Endothelial cell of umbilical vein (primary cell): Measurements from ENCODE around the gene ASMTL. TPM values are rescaled to one million over a fixed set of nuclear protein-coding genes. Genes with fewer than 3 reads are reported as not detected.

ENCODE experiments used
- BruUV-seq: library from RNA; stranded (reverse); fragments of 400-500 nt; replicated peaks from 2 replicates; lab custom pipeline; 2021; lab: Mats Ljungman, UMichigan
- CTCF ChIA-PET: fragments of 300-600, 350-600 bp; sonication (Branson Sonifier 250); formaldehyde crosslinking; loops from one replicate; lab custom pipeline; 2021; ENCODE audit warnings: antibody characterized with exemption, inconsistent platforms; lab: Charles Lee
- POLR2A ChIA-PET: fragments of 300-600, 350-600 bp; sonication (Branson Sonifier 250); formaldehyde crosslinking; loops from one replicate; lab custom pipeline; 2021; ENCODE audit warnings: antibody characterized with exemption, inconsistent platforms; lab: Charles Lee
- DNase-seq: peaks from one replicate; pipeline ENCODE4 v3.0.0-alpha.2; 2011; ENCODE audit warnings: low read depth, low spot score
- FAIRE-seq: peaks from 2 replicates; lab custom pipeline; 2011; peaks lifted over from hg19 to GRCh38; lab: Jason Lieb, UNC
- H2AFZ ChIP-seq: 2 replicates; pipeline ENCODE4 v1.6.0; 2012; ENCODE audit warnings: low read depth, low read length, control low read depth, inconsistent platforms
- H3K27ac ChIP-seq: 2 replicates; pipeline ENCODE4 v1.5.1; 2011; ENCODE audit warnings: low read depth, mild to moderate bottlenecking, control low read depth, low read length, moderate library complexity; ENCODE audit not compliant: insufficient read depth
- H3K27me3 ChIP-seq, 2 experiments: 2 replicates each; pipeline versions ENCODE4 v1.6.0 to v1.6.1; 2011; ENCODE audit warnings: low read length in 2 of 2, mixed read lengths in 1 of 2; ENCODE audit not compliant: control insufficient read depth in 2 of 2, insufficient read depth in 2 of 2
- H3K36me3 ChIP-seq, 2 experiments: 2 replicates in 1 of 2; 3 replicates in 1 of 2; pipeline ENCODE4 v1.5.1; 2011; ENCODE audit warnings: low read length in 2 of 2, mild to moderate bottlenecking in 1 of 2, moderate library complexity in 1 of 2; ENCODE audit not compliant: control insufficient read depth in 2 of 2, insufficient read depth in 2 of 2; ENCODE audit errors: extremely low read depth in 1 of 2
- H3K4me1 ChIP-seq: 3 replicates; pipeline ENCODE4 v1.5.1; 2011; ENCODE audit warnings: mild to moderate bottlenecking, low read length; ENCODE audit not compliant: control insufficient read depth, insufficient read depth; ENCODE audit errors: extremely low read depth
- H3K4me2 ChIP-seq: 2 replicates; pipeline ENCODE4 v1.6.1; 2011; ENCODE audit warnings: low read length, control low read depth, mixed read lengths; ENCODE audit not compliant: insufficient read depth
- H3K4me3 ChIP-seq, 3 experiments: fragments of 200-600 bp in 1 of 3; sonication (generic), shearing (Covaris generic) in 1 of 3; replicated peaks in 1 of 3; 2 replicates each; pipeline ENCODE4 v1.5.1; 2011 to 2016; ENCODE audit warnings: control low read depth in 3 of 3, low read length in 3 of 3, mild to moderate bottlenecking in 2 of 3, inconsistent platforms in 1 of 3, low read depth in 1 of 3, moderate library complexity in 1 of 3; ENCODE audit not compliant: insufficient read depth in 1 of 3
- H3K79me2 ChIP-seq: 2 replicates; pipeline ENCODE4 v1.6.0; 2012; ENCODE audit warnings: low read length, inconsistent platforms; ENCODE audit not compliant: control insufficient read depth, insufficient read depth
- H3K9ac ChIP-seq: replicated peaks from 2 replicates; pipeline ENCODE3; 2011; ENCODE audit warnings: low read length, control low read depth; ENCODE audit not compliant: insufficient read depth; ENCODE audit errors: extremely low read depth
- H3K9me1 ChIP-seq: replicated peaks from 3 replicates; pipeline ENCODE4 v1.6.0; 2011; ENCODE audit warnings: mild to moderate bottlenecking, low read length; ENCODE audit not compliant: control insufficient read depth, insufficient read depth; ENCODE audit errors: extremely low read depth
- H3K9me3 ChIP-seq: replicated peaks from 2 replicates; pipeline ENCODE4 v1.5.1; 2012; ENCODE audit warnings: low read length, inconsistent platforms; ENCODE audit not compliant: control insufficient read depth, insufficient read depth
- H4K20me1 ChIP-seq: replicated peaks from 2 replicates; pipeline ENCODE3; 2011; ENCODE audit warnings: mild to moderate bottlenecking, low read length; ENCODE audit not compliant: control insufficient read depth, insufficient read depth; ENCODE audit errors: extremely low read depth
- EZH2 ChIP-seq: IDR thresholded peaks from 2 replicates; pipeline ENCODE4 v1.6.1; 2012; ENCODE audit warnings: borderline replicate concordance, low read depth, mild to moderate bottlenecking, moderate library complexity, low read length, inconsistent platforms; ENCODE audit not compliant: severe bottlenecking
- FOS ChIP-seq: IDR thresholded peaks from 2 replicates; pipeline ENCODE4 v1.6.1; 2011; ENCODE audit warnings: mild to moderate bottlenecking, low read length, moderate library complexity, borderline replicate concordance; ENCODE audit not compliant: insufficient read depth
- GATA2 ChIP-seq: IDR thresholded peaks from 2 replicates; pipeline ENCODE4 v1.7.0; 2011; ENCODE audit warnings: low read depth, mild to moderate bottlenecking, moderate library complexity, mixed read lengths, low read length; ENCODE audit not compliant: insufficient read length, insufficient read depth
- JUN ChIP-seq: IDR thresholded peaks from 2 replicates; pipeline ENCODE4 v1.6.1; 2011; ENCODE audit warnings: borderline replicate concordance, low read depth; ENCODE audit not compliant: insufficient read length, insufficient read depth
- MYC ChIP-seq: IDR thresholded peaks from one replicate; pipeline ENCODE4 v1.6.1; 2011; ENCODE audit warnings: mild to moderate bottlenecking, low read depth, low read length
- POLR2A ChIP-seq: IDR thresholded peaks from 2 replicates; pipeline ENCODE4 v1.6.1; 2012; ENCODE audit warnings: low read depth, mild to moderate bottlenecking, control low read depth, low read length
- POLR2AphosphoS5 ChIP-seq: IDR thresholded peaks from 2 replicates; pipeline ENCODE4 v1.6.1; 2012; ENCODE audit warnings: low read depth, mild to moderate bottlenecking, control low read depth, low read length, moderate library complexity; ENCODE audit not compliant: insufficient read depth
- dilution Hi-C: fragments of 300-500 bp; cut with MboI; formaldehyde crosslinking; loops from one replicate; pipeline ENCODE4 v1.15.0; 2019; ENCODE audit warnings: low sequenced_read_pairs; ENCODE audit not compliant: extremely low pct_ligation_motif_present
- intact Hi-C: fragments of 100-400 bp; cut with micrococcal nuclease; formaldehyde crosslinking; loops from one replicate; pipeline ENCODE4 v1.10.0; 2022
- polyA plus RNA-seq, 4 experiments: library from polyadenylated mRNA; depleted of rRNA in 3 of 4; stranded (reverse) in 3 of 4; unstranded in 1 of 4; fragments of >200 nt; gene quantifications; 2 replicates each; pipeline versions ENCODE4 v1.2.1 to v1.2.3, GENCODE V29; 2011 to 2012; ENCODE audit warnings: missing spikeins in 1 of 4
- total RNA-seq: library from RNA; stranded (reverse); gene quantifications from 2 replicates; pipeline ENCODE4 v1.2.3, GENCODE V29; 2021
- TF ChIP-seq, protein P1 (sequence below): IDR thresholded peaks from 2 replicates; pipeline ENCODE4 v1.6.1; 2011; ENCODE audit not compliant: insufficient read depth, insufficient read length
- TF ChIP-seq, protein P2 (sequence below), 2 donors: IDR thresholded peaks; 1 replicate in 1 of 2; 2 replicates in 1 of 2; pipeline ENCODE4 v1.5.1; 2011; ENCODE audit warnings: low read length in 2 of 2, mild to moderate bottlenecking in 2 of 2, moderate library complexity in 2 of 2, control low read depth in 1 of 2, inconsistent platforms in 1 of 2, low read depth in 1 of 2; ENCODE audit not compliant: insufficient read depth in 1 of 2; ENCODE audit errors: extremely low read depth in 1 of 2

ASMTL gene
- total and polyA plus RNA-seq, 2 donors (not counting 3 experiments of a cell fraction or from before 2014, with no cell fraction given) = 27.1 to 29.9 TPM

DNA sequence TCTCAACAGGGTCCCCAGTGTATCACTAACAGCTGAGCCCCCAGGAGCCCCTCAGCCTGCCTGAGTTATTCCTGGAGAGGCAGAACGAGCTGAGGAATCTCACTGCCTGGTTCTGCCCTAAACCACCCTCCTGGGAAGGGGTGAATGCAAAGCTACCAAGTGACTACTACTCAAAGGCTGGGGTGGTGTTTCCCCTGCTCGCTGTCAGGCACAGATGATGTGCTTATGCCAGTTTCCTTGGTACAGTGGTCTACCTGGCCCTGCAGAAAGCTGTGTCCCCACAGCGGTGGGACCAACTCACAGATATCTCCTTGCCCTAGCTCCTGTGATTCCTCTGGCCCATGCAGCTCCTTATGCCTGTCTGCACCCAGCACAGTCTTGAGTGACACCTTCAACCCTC, 35.4 kb upstream of the ASMTL start:
- no peaks in the 10 kb centered on the region for H4K20me1 ChIP-seq
- no peak overlapping the region for H3K4me2 ChIP-seq
- no peaks in the 10 kb centered on the region for H3K9me1 ChIP-seq
- no TSS peak for BruUV-seq
- DNase-seq (no peak), FAIRE-seq (no peak)
- intact Hi-C loops (no loop called here), dilution Hi-C loops (no loop called here)
- ChIA-PET POLR2A (no interaction called here), CTCF (no interaction called here)
- no peak overlapping the region for H3K27ac ChIP-seq
- no peaks in the 10 kb centered on the region for H3K4me1 ChIP-seq
- H3K36me3 ChIP-seq = no peaks in the 10 kb centered on the region
- no peak overlapping the region for H3K4me3 ChIP-seq
- TF ChIP-seq MYC (no peak), GATA2 (no peak), JUN (no peak), EZH2 (no peak), POLR2AphosphoS5 (no peak), FOS (no peak), POLR2A (no peak)
- TF ChIP-seq, protein P1, sequence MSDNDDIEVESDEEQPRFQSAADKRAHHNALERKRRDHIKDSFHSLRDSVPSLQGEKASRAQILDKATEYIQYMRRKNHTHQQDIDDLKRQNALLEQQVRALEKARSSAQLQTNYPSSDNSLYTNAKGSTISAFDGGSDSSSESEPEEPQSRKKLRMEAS = no peak
- TF ChIP-seq, protein P2, sequence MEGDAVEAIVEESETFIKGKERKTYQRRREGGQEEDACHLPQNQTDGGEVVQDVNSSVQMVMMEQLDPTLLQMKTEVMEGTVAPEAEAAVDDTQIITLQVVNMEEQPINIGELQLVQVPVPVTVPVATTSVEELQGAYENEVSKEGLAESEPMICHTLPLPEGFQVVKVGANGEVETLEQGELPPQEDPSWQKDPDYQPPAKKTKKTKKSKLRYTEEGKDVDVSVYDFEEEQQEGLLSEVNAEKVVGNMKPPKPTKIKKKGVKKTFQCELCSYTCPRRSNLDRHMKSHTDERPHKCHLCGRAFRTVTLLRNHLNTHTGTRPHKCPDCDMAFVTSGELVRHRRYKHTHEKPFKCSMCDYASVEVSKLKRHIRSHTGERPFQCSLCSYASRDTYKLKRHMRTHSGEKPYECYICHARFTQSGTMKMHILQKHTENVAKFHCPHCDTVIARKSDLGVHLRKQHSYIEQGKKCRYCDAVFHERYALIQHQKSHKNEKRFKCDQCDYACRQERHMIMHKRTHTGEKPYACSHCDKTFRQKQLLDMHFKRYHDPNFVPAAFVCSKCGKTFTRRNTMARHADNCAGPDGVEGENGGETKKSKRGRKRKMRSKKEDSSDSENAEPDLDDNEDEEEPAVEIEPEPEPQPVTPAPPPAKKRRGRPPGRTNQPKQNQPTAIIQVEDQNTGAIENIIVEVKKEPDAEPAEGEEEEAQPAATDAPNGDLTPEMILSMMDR (IDR thresholded peaks at IDR 0.05; ENCODE audit: extremely low read depth in 1 of 2, insufficient read depth in 1 of 2, low read depth in 1 of 2, low read length in 2 of 2) = no peak
- no peaks in the 10 kb centered on the region for H3K9me3 ChIP-seq
- no peak overlapping the region for H3K9ac ChIP-seq
- H3K79me2 ChIP-seq = no peaks in the 10 kb centered on the region
- no peak overlapping the region for H2AFZ ChIP-seq
- no peaks in the 10 kb centered on the region for H3K27me3 ChIP-seq
